ENCODE measurements around the gene TRIM15.

GRCh38 chr6:30113841-30114240, 49.5 kb upstream of the TRIM15 start:
- no peak for TF ChIP-seq CTCF (optimal IDR thresholded peaks at IDR 0.05 in 1 of 3, IDR thresholded peaks at IDR 0.05 in 1 of 3, conservative IDR thresholded peaks at IDR 0.05 in 1 of 3; ENCODE audit: extremely low read depth in 1 of 3, insufficient read depth in 2 of 3, low read length in 3 of 3)
- TF ChIP-seq EZH2 (IDR thresholded peaks at IDR 0.05; ENCODE audit: low read length) = no peak
